Endothelial cell of umbilical vein (primary cell): Measurements from ENCODE around the gene FIBCD1.

Experiments
- CTCF ChIP-seq, 2 donors: IDR thresholded peaks; 1 replicate in 1 of 2; 2 replicates in 1 of 2; pipeline ENCODE4 v1.5.1; 2011; ENCODE audit warnings: low read length in 2 of 2, mild to moderate bottlenecking in 2 of 2, moderate library complexity in 2 of 2, control low read depth in 1 of 2, inconsistent platforms in 1 of 2, low read depth in 1 of 2; ENCODE audit not compliant: insufficient read depth in 1 of 2; ENCODE audit errors: extremely low read depth in 1 of 2
- EZH2 ChIP-seq: IDR thresholded peaks from 2 replicates; pipeline ENCODE4 v1.6.1; 2012; ENCODE audit warnings: borderline replicate concordance, low read depth, mild to moderate bottlenecking, moderate library complexity, low read length, inconsistent platforms; ENCODE audit not compliant: severe bottlenecking
- FOS ChIP-seq: IDR thresholded peaks from 2 replicates; pipeline ENCODE4 v1.6.1; 2011; ENCODE audit warnings: mild to moderate bottlenecking, low read length, moderate library complexity, borderline replicate concordance; ENCODE audit not compliant: insufficient read depth
- GATA2 ChIP-seq: IDR thresholded peaks from 2 replicates; pipeline ENCODE4 v1.7.0; 2011; ENCODE audit warnings: low read depth, mild to moderate bottlenecking, moderate library complexity, mixed read lengths, low read length; ENCODE audit not compliant: insufficient read length, insufficient read depth
- JUN ChIP-seq: IDR thresholded peaks from 2 replicates; pipeline ENCODE4 v1.6.1; 2011; ENCODE audit warnings: borderline replicate concordance, low read depth; ENCODE audit not compliant: insufficient read length, insufficient read depth
- MAX ChIP-seq: IDR thresholded peaks from 2 replicates; pipeline ENCODE4 v1.6.1; 2011; ENCODE audit not compliant: insufficient read depth, insufficient read length
- MYC ChIP-seq: IDR thresholded peaks from one replicate; pipeline ENCODE4 v1.6.1; 2011; ENCODE audit warnings: mild to moderate bottlenecking, low read depth, low read length
- POLR2A ChIP-seq: IDR thresholded peaks from 2 replicates; pipeline ENCODE4 v1.6.1; 2012; ENCODE audit warnings: low read depth, mild to moderate bottlenecking, control low read depth, low read length
- POLR2AphosphoS5 ChIP-seq: IDR thresholded peaks from 2 replicates; pipeline ENCODE4 v1.6.1; 2012; ENCODE audit warnings: low read depth, mild to moderate bottlenecking, control low read depth, low read length, moderate library complexity; ENCODE audit not compliant: insufficient read depth

- no peak for TF ChIP-seq CTCF (IDR thresholded peaks at IDR 0.05; ENCODE audit: extremely low read depth in 1 of 2, insufficient read depth in 1 of 2, low read depth in 1 of 2, low read length in 2 of 2)
- TF ChIP-seq MAX: no peak
- TF ChIP-seq POLR2AphosphoS5: no peak
- TF ChIP-seq POLR2A: no peak
- no peak for TF ChIP-seq EZH2
- no peak for TF ChIP-seq FOS
- TF ChIP-seq GATA2: no peak
- no peak for TF ChIP-seq MYC
- TF ChIP-seq JUN: no peak
Observed at GRCh38 chr9:130972277-130972956, 33.4 kb upstream of the FIBCD1 start.
